ENCODE measurements around the gene ALDH1A1. TPM values are rescaled to one million over a fixed set of nuclear protein-coding genes. Genes with fewer than 3 reads are reported as not detected.

The ALDH1A1 gene
- polyA plus RNA-seq, 3 donors, result 28.6 to 117 (median 105) TPM

GRCh38 chr9:72945391-72945790 is 7.5 kb downstream of the ALDH1A1 start:
- Histone ChIP-seq H3K9me3 (replicated peaks in 1 of 2; ENCODE audit: control insufficient read depth in 1 of 2, insufficient read depth in 1 of 2, low read length in 2 of 2) (no peaks in the 10 kb centered on the region), H3K36me3 (replicated peaks in 1 of 2; ENCODE audit: control insufficient read depth in 1 of 2, insufficient read depth in 2 of 2, low read length in 2 of 2) (no peaks in the 10 kb centered on the region), H3K9ac (ENCODE audit: insufficient read depth, low read length, poor library complexity, severe bottlenecking) (no peak overlapping the region), H3K27me3 (ENCODE audit: control insufficient read depth in 2 of 2, insufficient read depth in 2 of 2, low read length in 2 of 2) (no peaks in the 10 kb centered on the region), H3K27ac (ENCODE audit: low read depth in 1 of 2, low read length in 2 of 2) (no peak overlapping the region), H3K79me2 (ENCODE audit: insufficient read depth, low read length) (no peaks in the 10 kb centered on the region), H3K4me3 (replicated peaks in 1 of 3; ENCODE audit: low read depth in 2 of 3, low read length in 3 of 3) (no peak overlapping the region), H2AFZ (ENCODE audit: insufficient read depth, low read depth, low read length, poor library complexity, severe bottlenecking) (no peak overlapping the region), H3K4me2 (replicated peaks; ENCODE audit: extremely low read depth, low read length, poor library complexity, severe bottlenecking) (no peak overlapping the region), H4K20me1 (ENCODE audit: insufficient read depth, low read length) (peaks cover 11% of the 10 kb centered on the region), H3K4me1 (ENCODE audit: control insufficient read depth in 1 of 2, insufficient read depth in 2 of 2, low read length in 2 of 2) (peaks cover 17 to 18% of the 10 kb centered on the region in 2 donors)
- no peak overlapping the region for H3K4me3 Mint-ChIP-seq
- no peaks in the 10 kb centered on the region for H3K9me3 Mint-ChIP-seq
- H3K36me3 Mint-ChIP-seq, result peaks cover 3 to 21% of the 10 kb centered on the region in 2 donors
- intact Hi-C loops (cut with micrococcal nuclease), result loop anchor here in 1 of 2 donors (10.0 kb wide), 1 partner anchor 641 kb away; no protein-coding TSS in a partner anchor
- H3K4me1 Mint-ChIP-seq, result peaks cover 31% of the 10 kb centered on the region
- no peak for TF ChIP-seq CTCF (IDR thresholded peaks at IDR 0.05)
- no peak for DNase-seq
- H3K27me3 Mint-ChIP-seq (ENCODE audit: low read depth in 3 of 3), result peaks cover 0 to 2% (median 0%) of the 10 kb centered on the region in 3 donors
- WGBS (ENCODE audit: insufficient coverage), result 100% methylated on average over 1 of the region's 3 CpGs
- peak overlapping the region in 2 of 7 donors; percentile 7 to 60 for H3K27ac Mint-ChIP-seq

DNA sequence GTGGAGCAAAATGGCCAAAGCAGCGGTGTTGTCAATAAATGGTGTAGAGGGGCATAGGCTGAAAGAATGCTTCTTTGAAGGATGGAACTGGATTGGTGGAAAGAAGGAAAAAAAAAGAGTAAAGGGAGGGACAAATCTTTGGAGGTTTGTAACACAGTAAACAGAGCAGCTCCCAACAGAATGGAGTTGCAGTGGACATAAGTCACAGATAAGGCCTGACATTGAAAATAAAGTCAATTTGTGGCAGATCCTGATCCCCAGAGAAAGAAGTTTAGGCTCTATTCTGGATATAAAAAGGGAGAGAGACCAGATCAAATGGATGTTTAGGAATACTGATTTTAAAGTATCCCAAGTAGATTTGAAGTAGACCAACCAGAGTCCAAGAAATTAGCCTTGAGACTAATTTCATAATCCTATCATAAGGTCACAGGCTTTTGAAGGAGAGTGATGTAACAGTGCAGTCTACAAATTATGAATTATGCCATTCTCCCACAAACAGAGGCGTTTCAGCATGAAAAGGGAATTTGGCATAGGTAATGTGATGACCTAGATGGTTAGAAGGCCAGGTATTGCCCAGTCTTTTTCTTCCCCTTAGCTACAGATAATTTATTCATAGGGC is 8.9 kb downstream of the ALDH1A1 start:
- Mint-ChIP-seq H3K36me3 (peaks cover 6 to 26% of the 10 kb centered on the region in 2 donors), H3K27me3 (ENCODE audit: low read depth in 3 of 3) (peaks cover 0 to 2% (median 0%) of the 10 kb centered on the region in 3 donors), H3K9me3 (no peaks in the 10 kb centered on the region), H3K4me1 (peaks cover 18% of the 10 kb centered on the region), H3K27ac (no peak overlapping the region), H3K4me3 (no peak overlapping the region)
- TF ChIP-seq CTCF (IDR thresholded peaks at IDR 0.05), result no peak
- H3K27me3 ChIP-seq (ENCODE audit: control insufficient read depth in 2 of 2, insufficient read depth in 2 of 2, low read length in 2 of 2), result no peaks in the 10 kb centered on the region
- H3K9me3 ChIP-seq (replicated peaks in 1 of 2; ENCODE audit: control insufficient read depth in 1 of 2, insufficient read depth in 1 of 2, low read length in 2 of 2), result no peaks in the 10 kb centered on the region
- peaks cover 0 to under 1% of the 10 kb centered on the region in 2 donors for H3K36me3 ChIP-seq (replicated peaks in 1 of 2; ENCODE audit: control insufficient read depth in 1 of 2, insufficient read depth in 2 of 2, low read length in 2 of 2)
- intact Hi-C loops (cut with micrococcal nuclease), result loop anchor here in 1 of 2 donors (10.0 kb wide), 1 partner anchor 639 kb away; no protein-coding TSS in a partner anchor
- H3K27ac ChIP-seq (ENCODE audit: low read depth in 1 of 2, low read length in 2 of 2), result no peak overlapping the region
- H3K79me2 ChIP-seq (ENCODE audit: insufficient read depth, low read length), result no peaks in the 10 kb centered on the region
- DNase-seq, result no peak
- no peak overlapping the region for H2AFZ ChIP-seq (ENCODE audit: insufficient read depth, low read depth, low read length, poor library complexity, severe bottlenecking)
- peaks cover 17% of the 10 kb centered on the region for H4K20me1 ChIP-seq (ENCODE audit: insufficient read depth, low read length)
- H3K9ac ChIP-seq (ENCODE audit: insufficient read depth, low read length, poor library complexity, severe bottlenecking), result no peak overlapping the region
- no peak overlapping the region for H3K4me2 ChIP-seq (replicated peaks; ENCODE audit: extremely low read depth, low read length, poor library complexity, severe bottlenecking)
- peaks cover 13% of the 10 kb centered on the region in 2 donors for H3K4me1 ChIP-seq (ENCODE audit: control insufficient read depth in 1 of 2, insufficient read depth in 2 of 2, low read length in 2 of 2)
- WGBS (ENCODE audit: insufficient coverage), result 100% methylated on average over 1 of the region's 2 CpGs
- H3K4me3 ChIP-seq (replicated peaks in 1 of 3; ENCODE audit: low read depth in 2 of 3, low read length in 3 of 3), result no peak overlapping the region

Data from CD14-positive monocyte (primary cell).